Esophagus squamous epithelium (tissue), 4 donors: ENCODE results near the gene ANKRD28.

Experiments
- POLR2A ChIP-seq, 4 donors: fragments of 450-650 bp; IDR thresholded peaks; one replicate each; pipeline ENCODE4 v1.6.1; 2017; ENCODE audit warnings: antibody characterized with exemption in 4 of 4, mild to moderate bottlenecking in 4 of 4, moderate library complexity in 3 of 4
- TF ChIP-seq, protein P1 (sequence below), 6 experiments: fragments of 450-650 bp in 4 of 6; fragments of 200-600 bp in 2 of 6; sonication (generic) in 2 of 6; IDR thresholded peaks; one replicate each; pipeline ENCODE4 v1.5.1; 2016 to 2019; ENCODE audit warnings: antibody characterized with exemption in 6 of 6, mild to moderate bottlenecking in 4 of 6, moderate library complexity in 4 of 6

DNA sequence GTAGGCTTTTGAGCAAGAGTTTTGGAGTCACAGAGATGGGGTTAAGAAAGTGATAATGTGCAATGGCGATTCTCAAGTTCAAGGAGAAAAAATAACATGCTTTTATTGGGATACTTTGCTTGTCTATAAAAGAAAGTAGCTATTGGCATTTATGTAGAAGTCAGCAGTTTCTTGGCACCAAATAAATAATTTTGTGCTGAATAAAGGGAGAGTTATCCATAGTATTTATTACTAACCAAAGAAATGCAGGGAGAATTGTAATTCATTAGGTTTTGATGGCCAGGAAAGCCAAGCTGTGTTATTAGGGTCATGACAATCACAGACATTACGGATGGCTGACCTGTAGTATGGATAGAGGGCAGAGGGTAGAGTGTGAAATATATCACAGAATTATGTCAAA, 163.1 kb downstream of the ANKRD28 start:
- TF ChIP-seq, protein P1, sequence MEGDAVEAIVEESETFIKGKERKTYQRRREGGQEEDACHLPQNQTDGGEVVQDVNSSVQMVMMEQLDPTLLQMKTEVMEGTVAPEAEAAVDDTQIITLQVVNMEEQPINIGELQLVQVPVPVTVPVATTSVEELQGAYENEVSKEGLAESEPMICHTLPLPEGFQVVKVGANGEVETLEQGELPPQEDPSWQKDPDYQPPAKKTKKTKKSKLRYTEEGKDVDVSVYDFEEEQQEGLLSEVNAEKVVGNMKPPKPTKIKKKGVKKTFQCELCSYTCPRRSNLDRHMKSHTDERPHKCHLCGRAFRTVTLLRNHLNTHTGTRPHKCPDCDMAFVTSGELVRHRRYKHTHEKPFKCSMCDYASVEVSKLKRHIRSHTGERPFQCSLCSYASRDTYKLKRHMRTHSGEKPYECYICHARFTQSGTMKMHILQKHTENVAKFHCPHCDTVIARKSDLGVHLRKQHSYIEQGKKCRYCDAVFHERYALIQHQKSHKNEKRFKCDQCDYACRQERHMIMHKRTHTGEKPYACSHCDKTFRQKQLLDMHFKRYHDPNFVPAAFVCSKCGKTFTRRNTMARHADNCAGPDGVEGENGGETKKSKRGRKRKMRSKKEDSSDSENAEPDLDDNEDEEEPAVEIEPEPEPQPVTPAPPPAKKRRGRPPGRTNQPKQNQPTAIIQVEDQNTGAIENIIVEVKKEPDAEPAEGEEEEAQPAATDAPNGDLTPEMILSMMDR (IDR thresholded peaks at IDR 0.05): no peak
- TF ChIP-seq POLR2A (IDR thresholded peaks at IDR 0.05): no peak
